BE2C (cell line): ENCODE measurements around the gene ZNF235.
A peak's percentile ranks its signal among the peaks of the same experiment; 100 is the strongest.

ENCODE experiments used
- DNase-seq: peaks from one replicate; pipeline ENCODE4 v3.0.0-alpha.2; 2020
- H3K27me3 ChIP-seq: fragments of 250-450 bp; sonication (Bioruptor Pico); 2 replicates; pipeline ENCODE4 v1.5.1; 2020; ENCODE audit warnings: mild to moderate bottlenecking
- H3K36me3 ChIP-seq: fragments of 250-450 bp; sonication (Bioruptor Pico); 2 replicates; pipeline ENCODE4 v1.5.1; 2020; ENCODE audit warnings: mild to moderate bottlenecking
- H3K4me1 ChIP-seq: fragments of 250-450 bp; sonication (Bioruptor Pico); 2 replicates; pipeline ENCODE4 v1.5.1; 2020
- H3K4me3 ChIP-seq: 2 replicates; pipeline ENCODE4 v1.5.1; 2011; ENCODE audit warnings: low read depth, low read length
- H3K9me3 ChIP-seq: fragments of 250-450 bp; sonication (Bioruptor Pico); 2 replicates; pipeline ENCODE4 v1.5.1; 2020
- CTCF ChIP-seq: IDR thresholded peaks from 2 replicates; pipeline ENCODE4 v1.5.1; 2012; ENCODE audit warnings: mild to moderate bottlenecking, low read depth, low read length

ZNF235 gene

GRCh38 chr19:44277331-44277730, 27.5 kb downstream of the ZNF235 start:
- Histone ChIP-seq H3K27me3 (no peaks in the 10 kb centered on the region), H3K4me3 (no peak overlapping the region), H3K4me1 (no peaks in the 10 kb centered on the region), H3K9me3 (no peaks in the 10 kb centered on the region; the same call in 1 of the 2 replicates), H3K36me3 (no peaks in the 10 kb centered on the region)
- DNase-seq: no peak
- TF ChIP-seq CTCF: no peak

GRCh38 chr19:44260695-44261446, 44.0 kb downstream of the ZNF235 start:
- Histone ChIP-seq H3K36me3 (no peaks in the 10 kb centered on the region), H3K4me1 (no peaks in the 10 kb centered on the region), H3K9me3 (no peaks in the 10 kb centered on the region), H3K27me3 (no peaks in the 10 kb centered on the region), H3K4me3 (peak overlapping the region; percentile 74; the same call in 1 of the 2 replicates)
- DNase-seq: no peak
- TF ChIP-seq CTCF: no peak

- H3K4me3 ChIP-seq: peak overlapping the region; percentile 74
- no peaks in the 10 kb centered on the region for H3K27me3 ChIP-seq
- no peak for DNase-seq
- H3K9me3 ChIP-seq: no peaks in the 10 kb centered on the region
- no peak for TF ChIP-seq CTCF
- H3K4me1 ChIP-seq: no peaks in the 10 kb centered on the region
- H3K36me3 ChIP-seq: no peaks in the 10 kb centered on the region
These were observed 44.5 kb downstream of the ZNF235 start for GRCh38 chr19:44260343-44260681.

- no peaks in the 10 kb centered on the region for H3K27me3 ChIP-seq
- no peak overlapping the region for H3K4me3 ChIP-seq
- H3K9me3 ChIP-seq: no peaks in the 10 kb centered on the region
- no peak for DNase-seq
- no peak for TF ChIP-seq CTCF
- H3K4me1 ChIP-seq: no peaks in the 10 kb centered on the region
- H3K36me3 ChIP-seq: no peaks in the 10 kb centered on the region
These were observed 45.9 kb downstream of the ZNF235 start for GRCh38 chr19:44258835-44259413.

- no peak for DNase-seq
- Histone ChIP-seq H3K4me1 (no peaks in the 10 kb centered on the region), H3K9me3 (no peaks in the 10 kb centered on the region), H3K27me3 (no peaks in the 10 kb centered on the region), H3K4me3 (no peak overlapping the region), H3K36me3 (no peaks in the 10 kb centered on the region)
- TF ChIP-seq CTCF: no peak
These were observed 46.7 kb downstream of the ZNF235 start for GRCh38 chr19:44258136-44258535.

GRCh38 chr19:44255705-44256411, 49.0 kb downstream of the ZNF235 start:
- no peak for DNase-seq
- no peaks in the 10 kb centered on the region; the same call in 1 of the 2 replicates for H3K9me3 ChIP-seq
- no peak for TF ChIP-seq CTCF

More at GRCh38 chr19:44255705-44256411, 49.0 kb downstream of the ZNF235 start:
- H3K36me3 ChIP-seq: no peaks in the 10 kb centered on the region
- H3K4me3 ChIP-seq: no peak overlapping the region
- no peaks in the 10 kb centered on the region for H3K27me3 ChIP-seq
- H3K4me1 ChIP-seq: no peaks in the 10 kb centered on the region
